GM18867 (cell line): ENCODE measurements around the gene CDK17.
"Not testable (repeated sequence)": the region's sequence is repeated elsewhere in the genome, so short reads cannot be mapped to it uniquely, and the experiment has no call there.

ENCODE experiments used
- ATAC-seq: cut with Tn5 transposase; IDR thresholded peaks from one replicate; pipeline ENCODE4 v1.9.1; 2021; ENCODE audit warnings: mild to moderate bottlenecking, moderate library complexity; ENCODE audit not compliant: unreplicated experiment

Gene CDK17

GRCh38 chr12:96360550-96360949 lies 39.7 kb downstream of the CDK17 start:
- no peak for ATAC-seq

GRCh38 chr12:96359328-96359727 lies 40.9 kb downstream of the CDK17 start:
- ATAC-seq: no peak

GRCh38 chr12:96356831-96357230 lies 43.4 kb downstream of the CDK17 start:
- ATAC-seq: no peak

GRCh38 chr12:96354844-96355534 lies 45.2 kb downstream of the CDK17 start:
- no peak for ATAC-seq

- ATAC-seq: no peak
Measured at GRCh38 chr12:96354326-96354725, 45.9 kb downstream of the CDK17 start.

GRCh38 chr12:96352161-96352835 lies 47.9 kb downstream of the CDK17 start:
- no peak for ATAC-seq

GRCh38 chr12:96350982-96351381 lies 49.3 kb downstream of the CDK17 start:
- ATAC-seq: peak; percentile 62

GRCh38 chr12:96347130-96347699 lies 53.0 kb downstream of the CDK17 start:
- no peak for ATAC-seq

- ATAC-seq: not testable (repeated sequence)
Measured at GRCh38 chr12:96346716-96347115, 53.5 kb downstream of the CDK17 start.

- ATAC-seq: no peak
Measured at GRCh38 chr12:96344124-96344695, 56.0 kb downstream of the CDK17 start.

GRCh38 chr12:96343347-96343954 lies 56.8 kb downstream of the CDK17 start:
- peak; percentile 95 for ATAC-seq

GRCh38 chr12:96339666-96340065 lies 60.6 kb downstream of the CDK17 start:
- not testable (repeated sequence) for ATAC-seq

- no peak for ATAC-seq
Measured at GRCh38 chr12:96338852-96339471, 61.3 kb downstream of the CDK17 start.

GRCh38 chr12:96337953-96338352 lies 62.3 kb downstream of the CDK17 start:
- ATAC-seq: no peak

GRCh38 chr12:96336489-96336888 lies 63.8 kb downstream of the CDK17 start:
- no peak for ATAC-seq

- ATAC-seq: peak; percentile 93
Measured at GRCh38 chr12:96335270-96335669, 65.0 kb downstream of the CDK17 start.

GRCh38 chr12:96334502-96334901 lies 65.7 kb downstream of the CDK17 start:
- ATAC-seq: no peak

- ATAC-seq: no peak
Measured at GRCh38 chr12:96329545-96329944, 70.7 kb downstream of the CDK17 start.

GRCh38 chr12:96329018-96329417 lies 71.2 kb downstream of the CDK17 start:
- ATAC-seq: no peak

- ATAC-seq: peak; percentile 40
Measured at GRCh38 chr12:96327889-96328288, 72.3 kb downstream of the CDK17 start.

- ATAC-seq: peak; percentile 74
Measured at GRCh38 chr12:96327346-96327745, 72.9 kb downstream of the CDK17 start.
